Activated CD4-positive, alpha-beta T cell treated with anti-CD3 and anti-CD28 coated beads for 4 hours (primary cell): ENCODE results near the gene SLC44A3.

Experiments used
- DNase-seq, 2 donors: peaks; one replicate each; pipeline ENCODE4 v3.0.0-alpha.2; 2020

The SLC44A3 gene

DNA sequence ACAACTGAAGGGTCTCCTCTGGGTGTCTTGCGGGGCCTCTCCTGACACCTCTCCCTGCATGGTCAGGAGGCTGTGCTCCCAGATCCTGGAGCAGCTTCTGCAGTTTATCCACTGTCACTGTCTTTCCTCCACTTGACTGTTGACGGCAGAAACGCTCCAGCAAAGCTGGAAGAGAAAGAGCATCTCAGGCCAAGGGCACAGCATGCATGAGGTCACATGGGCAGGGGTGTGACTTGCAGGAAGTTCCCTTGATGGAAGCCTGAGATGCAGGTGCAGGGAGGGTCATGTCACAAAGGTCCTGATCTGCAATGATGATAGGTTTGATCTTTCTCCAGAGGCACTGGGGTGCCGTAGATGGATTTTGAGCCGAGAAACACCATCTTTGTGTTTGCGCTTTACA lies 23.3 kb downstream of the SLC44A3 start:
- no peak for DNase-seq

DNA sequence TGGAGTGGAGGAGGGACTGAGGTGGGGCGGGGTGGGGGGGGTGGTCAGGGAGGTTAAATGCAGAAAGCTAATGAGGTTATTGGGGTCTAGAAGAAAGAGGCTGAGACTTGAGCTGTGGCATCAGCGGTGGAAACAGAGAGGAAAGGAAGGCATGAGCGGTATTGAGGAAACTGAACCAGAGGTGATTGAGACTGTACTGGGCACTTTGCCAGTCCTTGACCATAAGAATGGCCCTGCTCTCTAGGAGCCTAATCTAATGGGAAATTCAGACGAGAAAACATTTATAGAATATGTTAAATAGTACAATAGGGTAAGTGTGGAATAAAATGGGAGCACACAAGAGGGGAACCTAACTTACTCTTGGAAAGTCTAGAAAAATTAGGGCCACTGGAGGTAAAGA lies 23.7 kb downstream of the SLC44A3 start:
- no peak for DNase-seq

DNA sequence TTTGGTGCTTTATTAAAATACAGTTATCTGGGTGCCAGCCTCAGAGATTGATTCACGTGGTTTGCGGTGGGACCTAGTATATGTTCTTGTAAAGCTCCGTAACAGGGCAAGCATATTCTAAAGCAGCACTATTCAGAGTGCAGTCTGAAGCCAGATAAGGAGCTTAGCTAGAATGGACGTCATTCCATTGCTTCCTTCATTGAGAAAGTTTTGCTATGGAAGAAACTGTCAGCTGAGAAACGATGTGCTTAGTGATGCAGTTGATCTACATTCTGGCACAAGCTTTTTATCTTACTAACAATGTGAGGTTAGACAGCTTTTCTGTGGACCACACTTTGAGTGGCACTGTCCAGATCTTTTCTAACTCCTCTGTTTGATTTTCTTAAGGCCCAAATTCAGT lies 26.2 kb downstream of the SLC44A3 start:
- DNase-seq = no peak

DNA sequence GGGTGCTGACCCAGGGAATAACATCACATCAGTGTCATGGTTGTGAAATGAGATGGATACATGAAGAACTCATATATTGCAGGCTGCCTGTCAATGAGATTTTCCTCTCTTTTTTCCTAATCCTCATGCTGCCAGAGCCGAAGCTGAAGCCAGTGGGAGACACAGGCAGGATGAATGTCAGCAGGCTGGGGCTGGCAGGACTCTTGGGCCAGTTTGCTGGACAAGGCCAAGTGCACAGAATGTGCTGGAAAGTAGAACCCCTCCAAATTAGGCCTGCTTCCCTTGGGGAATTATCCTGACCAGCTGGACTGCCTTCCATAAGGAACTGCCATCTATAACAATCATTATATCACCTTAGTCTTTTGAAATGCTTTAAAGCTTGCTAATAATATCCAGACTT lies 31.4 kb downstream of the SLC44A3 start:
- DNase-seq = no peak

DNA sequence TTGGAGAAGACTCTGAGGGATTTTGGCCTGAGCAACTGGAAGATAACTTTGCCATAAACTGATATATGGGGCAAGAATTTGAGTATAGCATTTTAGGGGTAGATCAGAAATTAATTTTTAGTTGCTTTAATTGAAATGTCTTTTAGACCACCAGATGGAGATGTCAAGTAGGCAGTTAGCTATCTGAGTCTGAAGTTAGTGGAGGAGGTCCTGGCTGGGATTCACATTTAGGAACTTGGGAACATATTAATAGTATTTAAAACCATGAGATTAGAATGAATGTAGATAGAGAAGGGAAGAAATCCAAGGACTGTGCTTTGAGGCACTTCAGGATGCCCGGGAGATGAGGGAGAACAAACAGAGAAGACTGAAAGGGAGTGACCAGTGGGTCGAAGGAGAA lies 32.6 kb downstream of the SLC44A3 start:
- no peak for DNase-seq

DNA sequence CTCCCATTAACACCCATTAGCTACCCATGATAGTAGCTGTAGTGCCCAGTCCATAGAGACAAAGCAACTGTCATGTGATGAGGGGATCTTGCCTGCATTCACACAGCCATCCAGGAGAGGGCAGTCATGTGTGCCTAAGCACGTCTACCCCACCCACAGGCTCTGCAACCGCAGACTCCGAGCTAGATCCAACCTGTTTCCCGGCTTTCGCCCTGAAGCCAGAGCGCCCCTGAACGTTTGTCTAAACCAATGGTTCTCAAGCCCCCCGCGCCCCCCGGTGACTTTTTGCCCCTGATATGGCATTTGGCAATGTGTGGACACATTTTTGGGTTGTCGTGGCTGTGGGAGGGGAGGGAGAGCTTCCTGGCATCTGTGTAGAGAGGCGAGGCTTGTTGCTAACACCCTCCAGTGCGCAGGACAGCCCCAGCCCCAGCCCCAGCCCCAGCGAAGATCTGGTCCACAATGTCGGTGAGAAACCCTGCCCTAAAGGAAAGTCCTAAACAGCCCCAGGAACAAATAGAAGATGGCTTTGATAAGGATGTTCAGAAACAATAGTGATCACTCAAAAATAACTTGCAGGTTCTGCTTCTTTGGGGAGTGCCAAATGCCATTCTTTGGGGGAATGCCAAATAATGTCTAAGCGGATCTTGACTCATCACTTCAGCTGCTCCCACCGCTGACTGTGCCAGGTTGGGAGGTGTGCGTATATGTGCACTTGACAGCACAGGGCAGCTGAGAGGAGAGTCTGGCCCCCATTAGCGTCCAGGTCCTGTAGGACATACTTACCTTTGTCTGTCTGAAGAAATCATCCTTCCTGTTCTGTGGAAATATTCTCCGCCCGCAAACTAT lies 34.5 kb downstream of the SLC44A3 start:
- DNase-seq = peak; percentile 73 to 75

DNA sequence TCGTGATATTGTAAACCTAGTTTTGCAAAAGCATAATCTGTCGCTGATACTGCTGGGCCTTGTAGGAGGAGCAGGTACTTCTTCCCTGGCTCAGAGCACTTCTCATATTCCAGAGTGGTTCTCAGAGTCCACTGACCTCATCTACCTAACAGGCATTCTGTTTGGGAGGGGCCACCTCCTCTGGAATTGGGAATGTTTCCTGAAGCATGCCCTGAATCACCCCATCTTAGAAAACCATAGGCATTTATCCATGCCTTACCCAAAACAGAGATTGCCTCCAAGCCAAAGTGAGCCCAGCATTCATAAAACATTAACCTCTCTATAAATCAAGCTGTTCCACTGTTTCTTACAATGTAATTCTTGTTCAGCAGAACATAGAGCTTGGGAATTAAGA lies 35.1 kb downstream of the SLC44A3 start:
- no peak for DNase-seq

DNA sequence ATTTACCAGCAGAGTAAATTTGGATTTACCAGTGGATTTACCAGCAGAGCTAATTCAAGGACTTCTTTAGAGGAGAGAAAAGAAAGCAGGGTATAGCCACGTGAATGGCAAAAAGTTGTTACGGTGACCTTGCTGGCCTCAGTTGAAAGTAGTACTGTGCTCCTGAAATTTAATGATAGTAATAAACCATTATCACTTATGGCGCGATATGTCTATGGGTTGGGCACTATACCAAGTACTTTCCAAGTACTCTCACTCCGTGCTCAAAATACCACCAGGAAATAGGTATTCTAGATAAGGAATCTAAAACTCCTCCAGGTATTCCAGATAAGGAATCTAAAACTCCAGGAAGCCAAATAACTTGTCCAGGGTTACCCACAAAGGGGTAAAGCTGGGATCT lies 35.8 kb downstream of the SLC44A3 start:
- DNase-seq = no peak

DNA sequence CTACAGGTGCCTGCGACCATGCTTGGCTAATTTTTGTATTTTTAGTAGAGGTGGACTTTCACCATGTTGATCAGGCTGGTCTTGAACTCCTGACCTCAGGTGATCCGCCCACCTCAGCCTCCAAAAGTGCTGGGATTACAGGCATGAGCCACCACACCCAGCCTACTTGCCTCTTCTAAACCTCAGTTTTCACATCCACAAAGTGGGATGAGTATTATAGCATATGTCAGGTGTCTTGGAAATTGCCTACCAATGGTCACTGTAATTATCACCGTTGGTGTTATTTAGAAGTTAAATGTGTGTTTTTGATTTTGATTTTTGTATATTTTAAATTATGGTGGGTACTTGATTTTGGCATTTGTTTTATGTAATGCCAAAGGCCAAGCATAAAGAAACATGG lies 36.7 kb downstream of the SLC44A3 start:
- no peak for DNase-seq

DNA sequence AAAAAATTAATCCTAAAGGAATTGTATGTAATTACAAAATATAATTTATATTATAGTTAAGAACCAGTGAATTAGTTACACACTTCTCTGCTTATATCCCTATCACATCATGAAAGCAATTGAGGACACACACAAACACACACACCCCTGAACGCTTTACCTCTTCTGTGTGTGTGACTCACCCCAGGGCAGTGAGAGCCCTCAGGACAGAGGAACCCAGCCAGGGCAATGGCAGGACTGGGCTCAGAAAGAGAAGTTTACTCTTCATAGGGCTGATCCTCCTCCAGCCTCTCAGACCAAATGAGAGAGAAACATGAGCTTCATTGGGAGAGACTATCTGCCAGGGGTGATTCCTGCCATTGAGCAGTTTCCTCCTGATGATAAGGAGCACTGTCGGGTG lies 38.1 kb downstream of the SLC44A3 start:
- DNase-seq = no peak

DNA sequence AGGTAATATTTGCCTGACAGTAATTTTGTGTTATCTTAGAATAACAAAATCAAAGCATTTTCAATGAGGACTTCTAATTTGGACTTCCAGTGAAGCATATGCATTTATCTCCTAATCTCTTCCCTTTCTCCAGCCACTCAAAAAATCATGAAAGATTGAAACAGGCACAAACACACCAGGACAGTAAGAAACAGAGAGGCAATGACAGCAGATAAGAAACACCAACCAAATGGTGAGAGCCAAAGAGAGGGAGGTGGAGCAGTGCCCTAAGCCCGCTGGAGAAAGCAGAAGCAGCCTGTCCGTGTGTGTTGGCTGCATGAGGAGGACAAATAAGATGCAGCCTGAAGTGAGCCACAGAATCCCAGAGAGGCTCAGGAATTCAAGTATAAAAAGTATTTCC lies 39.0 kb downstream of the SLC44A3 start:
- DNase-seq = no peak

DNA sequence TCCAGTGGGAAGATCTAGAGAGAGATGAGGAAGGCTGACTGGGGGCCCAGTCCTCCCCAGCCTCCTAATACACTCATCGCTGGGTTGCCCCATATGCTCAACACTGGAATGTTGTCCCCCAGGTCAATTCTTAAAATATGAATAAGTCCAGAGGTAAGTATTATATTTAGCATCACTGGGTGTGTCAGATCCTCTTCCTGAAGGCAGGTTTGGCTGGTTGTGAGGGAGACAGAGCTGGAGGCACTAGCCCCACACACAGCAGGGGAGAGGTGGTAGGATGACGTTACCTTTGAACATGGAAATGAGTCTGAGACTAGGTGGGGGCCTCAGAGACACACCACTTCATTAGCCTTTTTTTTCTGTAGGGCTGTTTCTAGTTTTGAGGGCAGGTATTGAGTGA lies 42.6 kb downstream of the SLC44A3 start:
- no peak for DNase-seq

DNA sequence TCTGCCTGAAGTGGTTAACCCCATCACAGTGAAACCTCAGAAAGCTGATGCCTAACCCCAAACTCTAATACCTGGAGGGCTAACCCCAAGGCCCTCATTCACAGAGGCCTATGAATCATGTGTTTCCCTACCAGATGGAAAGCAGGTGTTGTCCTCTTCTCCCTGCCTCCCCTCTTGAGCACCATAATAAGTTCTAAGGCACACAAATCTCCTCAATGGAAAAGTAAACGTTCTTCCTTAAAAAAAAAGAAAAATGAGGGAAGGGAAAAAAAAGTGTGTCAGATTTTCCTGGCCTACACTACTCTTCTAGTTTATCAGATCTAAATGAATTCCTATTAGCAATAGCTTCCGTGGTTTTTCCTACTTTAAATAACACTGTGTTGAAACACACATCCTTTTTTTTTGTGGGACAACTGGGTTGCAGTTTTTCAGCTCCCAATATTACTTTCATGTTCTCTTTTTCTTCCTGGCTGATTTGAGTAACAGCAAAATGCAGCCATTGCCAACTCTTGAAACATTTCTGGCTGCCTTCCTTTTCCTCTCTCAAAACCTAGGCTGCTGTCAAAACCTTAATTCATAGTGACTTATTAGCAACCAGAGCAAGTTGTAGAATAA lies 43.2 kb downstream of the SLC44A3 start:
- no peak for DNase-seq

DNA sequence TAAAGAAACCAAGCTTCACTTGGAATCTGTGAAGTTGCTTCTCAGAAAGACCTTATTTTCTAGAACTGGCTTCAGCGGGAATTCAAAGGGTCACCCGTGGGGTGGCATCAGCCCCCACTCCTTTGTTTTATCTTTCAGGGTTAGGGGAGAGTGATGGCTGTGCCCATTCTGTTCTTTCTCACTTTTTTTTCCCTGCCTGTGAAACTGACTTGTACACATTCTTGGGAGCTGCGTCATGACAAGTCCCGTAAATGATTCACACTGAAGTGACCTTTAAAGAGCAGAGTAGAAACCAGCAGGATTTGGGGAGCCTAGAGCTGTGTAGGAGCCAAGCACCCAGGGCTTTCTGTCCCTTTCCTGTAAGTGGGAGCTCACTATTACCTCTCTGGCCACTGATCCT lies 43.8 kb downstream of the SLC44A3 start:
- DNase-seq = no peak

DNA sequence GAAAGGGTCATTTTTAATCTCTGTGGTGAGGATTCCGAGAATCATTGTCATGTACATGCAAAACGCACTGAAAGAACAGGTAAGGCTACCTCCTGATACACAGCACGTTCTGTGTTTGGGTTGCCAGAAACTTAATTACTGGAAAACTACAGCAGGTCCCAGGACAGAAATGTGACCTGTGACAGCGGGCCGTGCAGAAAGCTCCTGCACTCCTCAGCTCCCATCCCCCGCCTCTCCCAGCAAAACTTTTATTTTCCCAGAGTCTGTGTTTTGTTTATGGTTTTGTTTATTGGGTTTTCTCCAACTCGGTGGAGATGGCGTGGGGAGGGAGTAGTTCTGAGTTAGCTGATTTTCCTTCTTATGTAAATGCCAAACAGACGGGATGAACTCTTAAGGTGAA lies 44.7 kb downstream of the SLC44A3 start:
- no peak for DNase-seq

DNA sequence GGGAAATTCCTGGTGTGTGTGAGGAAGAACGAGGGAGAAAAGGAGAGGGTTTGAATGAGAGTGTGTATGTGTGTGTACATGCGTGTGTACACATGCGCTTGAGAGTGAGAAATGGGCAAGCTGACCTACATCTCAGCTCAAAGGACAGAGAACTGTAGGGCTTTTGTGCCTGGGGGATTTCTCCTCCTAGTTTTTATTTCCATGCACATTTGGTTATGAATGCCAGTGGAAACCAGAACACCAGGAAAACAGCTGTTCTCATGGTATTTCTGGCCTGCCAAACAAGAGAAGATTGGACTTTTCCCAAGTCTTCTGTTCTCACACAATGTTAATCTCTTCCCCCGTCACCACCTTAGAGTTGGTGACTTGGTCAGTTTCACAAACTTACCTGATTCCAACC lies 45.2 kb downstream of the SLC44A3 start:
- no peak for DNase-seq

DNA sequence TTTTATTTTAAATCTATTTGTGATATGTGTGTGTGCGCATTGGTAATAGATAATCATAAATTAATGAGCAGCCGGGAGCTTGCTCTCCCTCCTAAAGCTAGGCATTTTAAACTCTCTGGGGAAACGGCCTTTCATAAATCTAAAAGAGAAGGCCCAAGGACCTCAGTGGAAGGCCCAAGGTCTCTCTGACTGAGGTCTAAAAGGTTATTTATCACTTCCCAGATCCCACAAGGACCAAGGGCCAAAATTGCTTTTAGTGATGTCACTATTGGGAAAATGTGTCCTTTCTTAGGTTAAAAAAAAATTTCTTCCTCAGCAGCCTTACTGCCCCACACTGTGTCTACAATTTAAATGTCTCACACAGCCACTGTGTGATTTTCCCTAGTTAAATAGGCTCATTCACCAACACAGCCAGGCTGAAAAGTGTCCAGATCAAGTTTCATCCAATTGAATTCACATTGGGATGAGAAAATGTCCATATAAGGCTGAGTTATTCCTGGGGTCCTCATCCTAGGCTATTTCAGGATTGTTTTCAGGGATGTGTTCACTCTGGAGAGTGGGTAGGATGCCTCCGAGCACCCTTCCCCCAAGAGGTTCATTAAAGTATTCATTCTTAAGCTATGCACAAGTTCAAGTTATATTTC lies 46.1 kb downstream of the SLC44A3 start:
- DNase-seq = no peak

DNA sequence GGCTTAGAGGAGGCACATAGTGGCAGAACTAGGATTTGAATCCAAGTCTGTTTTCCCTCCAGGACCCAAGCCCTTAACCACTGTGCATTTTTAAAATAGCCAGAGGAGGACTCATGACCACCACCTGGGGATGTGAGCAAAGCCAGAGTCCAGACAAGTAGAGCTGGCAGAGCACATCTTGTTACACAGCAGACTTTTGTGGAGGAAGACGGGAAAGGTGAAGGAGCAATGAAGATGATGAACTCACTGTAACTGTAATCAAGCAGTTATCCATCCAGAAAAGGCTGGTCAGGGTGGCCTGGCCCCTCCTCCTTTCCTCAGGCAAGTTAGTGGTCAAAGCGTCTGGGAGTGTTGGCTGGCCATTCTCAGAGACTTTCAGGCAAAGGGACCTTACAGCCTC lies 50.9 kb downstream of the SLC44A3 start:
- no peak for DNase-seq

DNA sequence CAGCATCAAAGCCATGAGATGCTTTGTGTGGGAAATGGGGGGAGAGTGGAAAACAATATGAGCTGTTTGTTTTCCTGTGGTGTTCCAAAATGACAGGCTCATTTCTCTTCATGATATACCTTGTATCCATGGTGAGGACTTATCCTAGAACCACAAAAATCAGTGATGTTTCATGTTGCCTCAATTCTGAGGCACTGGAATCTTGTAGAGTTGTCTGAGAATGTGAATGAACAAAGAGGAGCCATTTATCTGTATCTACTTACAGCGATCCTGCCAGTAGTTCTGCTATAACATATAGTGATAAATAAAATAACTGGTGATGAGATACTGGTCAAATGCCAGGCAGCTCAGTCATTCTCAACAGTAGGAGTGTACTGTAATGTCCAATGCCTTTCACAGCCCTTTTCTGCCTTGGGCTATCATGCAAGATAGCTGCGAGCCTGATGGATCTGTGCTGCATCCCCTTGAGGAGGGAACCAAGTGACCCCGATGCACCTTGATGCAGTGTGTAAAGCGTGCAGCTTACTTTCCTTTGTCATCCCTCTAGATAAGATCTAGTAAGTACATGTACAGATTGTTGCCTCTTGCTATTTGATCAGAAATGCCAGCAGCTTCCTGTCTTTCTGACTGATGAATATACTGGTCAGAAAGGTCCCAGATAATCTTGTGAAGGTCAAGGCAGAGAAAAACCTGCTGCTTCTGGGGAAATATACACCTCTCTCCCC lies 52.8 kb downstream of the SLC44A3 start:
- DNase-seq = no peak

DNA sequence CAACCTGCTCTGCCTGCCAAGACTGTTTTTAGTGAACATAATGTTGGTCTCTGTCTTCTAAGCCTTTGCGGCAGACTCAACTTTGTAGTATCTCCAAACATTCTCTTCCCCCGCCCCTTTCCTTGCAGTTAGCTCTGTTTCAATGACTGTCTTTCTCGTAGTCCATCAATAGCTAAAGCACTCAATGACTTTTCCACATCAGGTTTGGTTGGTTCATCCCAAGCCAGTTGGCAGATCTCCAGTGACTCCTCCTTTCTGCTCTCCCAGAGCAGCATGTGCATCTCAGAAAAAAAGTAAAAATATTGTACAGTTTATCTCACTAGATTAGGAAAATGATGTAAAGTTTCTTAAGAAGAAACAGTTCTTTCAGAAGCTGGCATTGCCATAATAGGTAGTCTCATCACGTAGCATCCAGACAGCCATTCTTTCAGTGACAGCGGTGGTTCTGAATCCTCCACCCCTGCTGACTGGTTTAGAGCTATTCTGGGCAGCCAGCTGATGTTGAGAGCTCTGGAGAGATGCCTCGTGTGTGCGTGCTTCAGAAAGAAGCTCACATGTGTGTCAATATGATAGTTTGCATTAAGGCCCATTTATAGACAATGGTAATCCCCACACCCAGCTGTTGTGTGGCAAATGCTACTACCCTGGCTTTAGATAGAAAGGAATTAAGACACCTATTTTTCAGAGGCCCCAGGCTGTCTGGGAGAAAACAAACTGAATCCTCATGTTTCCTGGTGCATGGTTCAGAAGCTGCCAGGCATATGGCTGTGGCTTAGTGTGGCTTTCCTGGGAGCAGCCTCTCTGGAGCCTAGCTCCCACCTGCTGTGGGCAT lies 53.6 kb downstream of the SLC44A3 start:
- DNase-seq = no peak

DNA sequence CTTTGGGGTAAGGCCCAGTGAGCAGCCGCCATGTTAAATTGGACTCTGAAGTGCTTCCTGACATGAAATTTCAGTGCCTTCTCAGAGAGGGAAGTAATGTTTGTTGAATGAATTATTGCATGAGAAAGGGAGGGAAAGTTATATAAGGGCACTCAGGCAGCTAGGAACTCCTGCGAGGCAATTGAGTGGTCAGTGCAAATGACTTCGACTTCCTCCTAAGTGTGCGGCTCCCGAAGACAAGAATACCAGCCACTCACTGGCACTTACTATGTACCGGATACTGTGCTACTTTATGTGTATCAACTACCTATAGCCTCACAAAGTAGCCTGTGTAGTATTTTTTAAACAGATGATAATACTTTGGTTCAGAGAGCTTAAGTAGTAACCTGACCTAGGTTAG lies 54.3 kb downstream of the SLC44A3 start:
- DNase-seq = no peak

DNA sequence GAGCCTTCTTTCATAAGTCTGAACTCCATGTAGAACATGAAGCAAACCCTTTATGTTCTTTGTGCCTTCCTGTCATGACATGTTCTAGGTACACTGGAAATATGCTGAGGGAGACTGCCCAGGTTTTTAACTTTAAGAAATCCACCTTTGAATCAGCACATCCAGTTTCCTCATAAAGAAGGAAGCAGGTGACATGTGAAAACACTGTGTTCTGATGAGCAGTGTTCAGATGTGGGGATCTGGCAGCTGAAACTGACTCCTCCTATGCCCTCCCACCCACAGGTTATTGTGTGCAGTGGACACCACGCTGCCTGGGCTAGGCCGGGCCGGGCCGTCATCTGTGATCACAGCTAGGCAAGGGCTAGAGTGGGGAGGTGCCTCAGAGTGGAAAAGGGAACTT lies 55.6 kb downstream of the SLC44A3 start:
- DNase-seq = no peak

DNA sequence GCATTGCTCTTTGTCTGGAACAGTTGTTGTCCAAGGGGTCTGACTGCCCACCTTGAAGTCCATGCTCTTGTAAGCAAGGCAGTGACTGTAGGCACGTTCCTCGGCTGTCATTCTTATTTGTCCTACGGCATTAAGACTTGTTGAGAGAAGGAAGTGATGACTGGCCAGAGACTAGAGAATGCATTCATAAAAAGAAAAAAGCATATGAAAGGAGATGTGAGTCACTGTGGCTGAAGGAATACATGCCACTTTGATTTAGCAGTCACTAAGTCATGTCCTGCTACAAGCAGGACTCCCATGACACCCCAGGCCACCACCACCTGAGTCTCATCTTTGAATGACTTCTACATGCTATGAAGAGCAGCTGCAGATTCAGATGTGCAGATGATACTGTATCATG lies 56.2 kb downstream of the SLC44A3 start:
- DNase-seq = no peak
